Urinary bladder (tissue), 4 donors: ENCODE data around the gene PEX14. TPM values are rescaled to one million over a fixed set of nuclear protein-coding genes. Genes with fewer than 3 reads are reported as not detected.

Experiments
- DNase-seq: peaks from one replicate; pipeline ENCODE4 v3.0.0-alpha.2; 2015; ENCODE audit errors: extremely low spot score
- H3K27ac ChIP-seq: one replicate; pipeline ENCODE4 v1.5.1; 2013; ENCODE audit warnings: low read depth, mild to moderate bottlenecking, moderate library complexity
- H3K36me3 ChIP-seq: one replicate; pipeline ENCODE4 v1.6.1; 2013; ENCODE audit warnings: mild to moderate bottlenecking, moderate library complexity; ENCODE audit not compliant: insufficient read depth
- H3K4me1 ChIP-seq: one replicate; pipeline ENCODE4 v1.6.1; 2013; ENCODE audit warnings: mild to moderate bottlenecking, moderate library complexity; ENCODE audit not compliant: insufficient read depth
- H3K4me3 ChIP-seq: one replicate; pipeline ENCODE4 v1.5.1; 2013; ENCODE audit warnings: low read depth, low read length
- WGBS: extraction: QIAGEN DNeasy Blood & Tissue Kit; methylation state at CpG from one replicate; pipeline ENCODE4 v1.1.7; 2013; 5-methylcytosine and 5-hydroxymethylcytosine counted together
- polyA plus RNA-seq: library from polyadenylated mRNA; stranded (reverse); fragments of 200-250 nt; gene quantifications from one replicate; pipeline ENCODE4 v1.2.3, GENCODE V29; 2013
- total RNA-seq: library from RNA; depleted of rRNA; stranded (reverse); fragments of >200 nt; gene quantifications from one replicate; pipeline ENCODE4 v1.2.3, GENCODE V29; 2014
- donor health status: healthy with polysubstance abuse.
- donor health status: healthy.

Gene PEX14
- total and polyA plus RNA-seq, 2 donors, result 10.9 to 76.1 TPM

GRCh38 chr1:10655002-10655401 lies 180.3 kb downstream of the PEX14 start:
- Histone ChIP-seq H3K4me1 (no peaks in the 10 kb centered on the region), H3K27ac (no peak overlapping the region), H3K36me3 (peaks cover 4% of the 10 kb centered on the region), H3K4me3 (no peak overlapping the region)
- no peak for DNase-seq
- WGBS, result 60% methylated on average over 10 of the region's 10 CpGs

- Histone ChIP-seq H3K36me3 (peaks cover 4% of the 10 kb centered on the region), H3K4me1 (no peaks in the 10 kb centered on the region), H3K4me3 (no peak overlapping the region), H3K27ac (no peak overlapping the region)
- 88% methylated on average over 15 of the region's 15 CpGs for WGBS
- no peak for DNase-seq
These were observed 181.7 kb downstream of the PEX14 start for GRCh38 chr1:10656431-10656830.

GRCh38 chr1:10657088-10657847 lies 182.5 kb downstream of the PEX14 start:
- WGBS, result 56% methylated on average over 29 of the region's 29 CpGs
- no peaks in the 10 kb centered on the region for H3K4me1 ChIP-seq
- H3K36me3 ChIP-seq, result peaks cover 4% of the 10 kb centered on the region
- DNase-seq, result no peak
- H3K4me3 ChIP-seq, result no peak overlapping the region
- no peak overlapping the region for H3K27ac ChIP-seq

GRCh38 chr1:10658396-10659066 lies 183.8 kb downstream of the PEX14 start:
- Histone ChIP-seq H3K36me3 (peaks cover 4% of the 10 kb centered on the region), H3K4me3 (no peak overlapping the region), H3K27ac (no peak overlapping the region), H3K4me1 (no peaks in the 10 kb centered on the region)
- no peak for DNase-seq
- 73% methylated on average over 19 of the region's 19 CpGs for WGBS

GRCh38 chr1:10659218-10659617 lies 184.5 kb downstream of the PEX14 start:
- 95% methylated on average over 18 of the region's 18 CpGs for WGBS
- Histone ChIP-seq H3K4me3 (no peak overlapping the region), H3K4me1 (no peaks in the 10 kb centered on the region), H3K27ac (no peak overlapping the region), H3K36me3 (peaks cover 4% of the 10 kb centered on the region)
- DNase-seq, result no peak

GRCh38 chr1:10659646-10660540 lies 185.1 kb downstream of the PEX14 start:
- Histone ChIP-seq H3K4me1 (no peaks in the 10 kb centered on the region), H3K4me3 (no peak overlapping the region), H3K36me3 (peaks cover 4% of the 10 kb centered on the region), H3K27ac (no peak overlapping the region)
- DNase-seq, result no peak
- WGBS, result 91% methylated on average over 52 of the region's 52 CpGs

- no peaks in the 10 kb centered on the region for H3K4me1 ChIP-seq
- DNase-seq, result no peak
- no peak overlapping the region for H3K4me3 ChIP-seq
- WGBS, result 89% methylated on average over 5 of the region's 5 CpGs
- peaks cover 4% of the 10 kb centered on the region for H3K36me3 ChIP-seq
- H3K27ac ChIP-seq, result no peak overlapping the region
These were observed 186.7 kb downstream of the PEX14 start for GRCh38 chr1:10661453-10661852.

GRCh38 chr1:10662090-10662688 lies 187.4 kb downstream of the PEX14 start:
- 97% methylated on average over 8 of the region's 8 CpGs for WGBS
- Histone ChIP-seq H3K27ac (no peak overlapping the region), H3K36me3 (peaks cover 4% of the 10 kb centered on the region), H3K4me1 (no peaks in the 10 kb centered on the region), H3K4me3 (no peak overlapping the region)
- DNase-seq, result no peak

GRCh38 chr1:10662824-10663677 lies 188.3 kb downstream of the PEX14 start:
- Histone ChIP-seq H3K4me1 (no peaks in the 10 kb centered on the region), H3K27ac (no peak overlapping the region), H3K4me3 (no peak overlapping the region), H3K36me3 (peaks cover 4% of the 10 kb centered on the region)
- 55% methylated on average over 26 of the region's 26 CpGs for WGBS
- DNase-seq, result no peak

- Histone ChIP-seq H3K27ac (no peak overlapping the region), H3K4me3 (no peak overlapping the region), H3K36me3 (peaks cover 4% of the 10 kb centered on the region), H3K4me1 (no peaks in the 10 kb centered on the region)
- DNase-seq, result no peak
- WGBS, result 18% methylated on average over 15 of the region's 15 CpGs
These were observed 188.9 kb downstream of the PEX14 start for GRCh38 chr1:10663678-10664035.

- H3K36me3 ChIP-seq, result peaks cover 4% of the 10 kb centered on the region
- no peak for DNase-seq
- WGBS, result 47% methylated on average over 15 of the region's 15 CpGs
- H3K4me1 ChIP-seq, result no peaks in the 10 kb centered on the region
- H3K4me3 ChIP-seq, result no peak overlapping the region
- H3K27ac ChIP-seq, result no peak overlapping the region
These were observed 189.5 kb downstream of the PEX14 start for GRCh38 chr1:10664251-10664650.

GRCh38 chr1:10665226-10665625 lies 190.5 kb downstream of the PEX14 start:
- H3K36me3 ChIP-seq, result no peaks in the 10 kb centered on the region
- no peak overlapping the region for H3K4me3 ChIP-seq
- H3K4me1 ChIP-seq, result no peaks in the 10 kb centered on the region
- WGBS, result 95% methylated on average over 31 of the region's 31 CpGs
- no peak overlapping the region for H3K27ac ChIP-seq
- DNase-seq, result no peak
